GDM1 (cell line): ENCODE results near the gene PCDHA7.
"Not testable (repeated sequence)": the region's sequence is repeated elsewhere in the genome, so short reads cannot be mapped to it uniquely, and the experiment has no call there.

Experiments used
- DNase-seq: peaks from one replicate; lab custom pipeline; 2025; lab: John Stamatoyannopoulos, UW

PCDHA7 gene

DNA sequence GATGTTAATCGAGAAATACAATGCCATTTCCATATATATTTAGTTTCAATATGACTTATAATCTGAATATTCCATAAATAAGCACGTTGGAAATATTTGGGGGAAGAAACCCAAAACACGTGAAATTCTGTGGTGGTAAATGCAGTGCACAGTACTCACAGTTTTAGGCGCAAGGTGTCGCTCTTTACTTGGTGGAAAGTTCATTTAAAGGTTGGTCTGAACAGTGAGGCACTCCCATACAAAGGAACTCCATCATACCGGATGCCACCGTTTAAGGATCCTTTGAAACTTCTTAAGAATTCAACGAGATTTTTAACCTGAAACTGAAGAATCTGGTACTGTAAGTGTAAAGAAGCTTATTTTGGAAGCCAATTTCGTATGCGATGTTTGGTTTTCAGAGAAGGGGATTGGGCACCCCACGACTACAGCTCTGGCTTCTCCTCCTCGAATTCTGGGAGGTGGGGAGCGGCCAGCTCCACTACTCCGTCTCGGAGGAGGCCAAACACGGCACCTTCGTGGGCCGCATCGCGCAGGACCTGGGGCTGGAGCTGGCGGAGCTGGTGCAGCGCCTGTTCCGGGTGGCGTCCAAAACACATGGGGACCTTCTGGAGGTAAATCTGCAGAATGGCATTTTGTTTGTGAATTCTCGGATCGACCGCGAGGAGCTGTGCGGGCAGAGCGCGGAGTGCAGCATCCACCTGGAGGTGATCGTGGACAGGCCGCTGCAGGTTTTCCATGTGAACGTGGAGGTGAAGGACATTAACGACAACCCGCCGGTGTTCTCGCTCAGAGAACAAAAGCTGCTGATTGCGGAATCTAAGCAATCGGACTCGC lies 34.9 kb downstream of the PCDHA7 start, which contains the start of gene PCDHA11:
Gene PCDHA11 (plus strand): TSS at position 237 of the 834 bp plus-strand sequence. CDS start 147 bp downstream, at position 384.
- no peak for DNase-seq

DNA sequence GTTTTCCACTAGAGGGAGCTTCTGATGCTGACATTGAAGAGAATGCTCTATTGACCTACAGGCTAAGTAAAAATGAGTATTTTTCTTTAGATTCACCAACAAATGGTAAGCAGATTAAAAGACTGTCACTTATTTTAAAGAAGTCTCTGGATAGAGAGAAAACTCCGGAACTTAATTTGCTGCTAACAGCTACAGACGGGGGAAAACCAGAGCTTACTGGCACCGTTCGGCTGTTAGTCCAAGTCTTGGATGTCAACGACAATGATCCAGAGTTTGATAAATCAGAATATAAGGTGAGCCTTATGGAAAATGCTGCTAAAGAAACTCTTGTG lies 35.5 kb downstream of the PCDHA7 start:
- no peak for DNase-seq

DNA sequence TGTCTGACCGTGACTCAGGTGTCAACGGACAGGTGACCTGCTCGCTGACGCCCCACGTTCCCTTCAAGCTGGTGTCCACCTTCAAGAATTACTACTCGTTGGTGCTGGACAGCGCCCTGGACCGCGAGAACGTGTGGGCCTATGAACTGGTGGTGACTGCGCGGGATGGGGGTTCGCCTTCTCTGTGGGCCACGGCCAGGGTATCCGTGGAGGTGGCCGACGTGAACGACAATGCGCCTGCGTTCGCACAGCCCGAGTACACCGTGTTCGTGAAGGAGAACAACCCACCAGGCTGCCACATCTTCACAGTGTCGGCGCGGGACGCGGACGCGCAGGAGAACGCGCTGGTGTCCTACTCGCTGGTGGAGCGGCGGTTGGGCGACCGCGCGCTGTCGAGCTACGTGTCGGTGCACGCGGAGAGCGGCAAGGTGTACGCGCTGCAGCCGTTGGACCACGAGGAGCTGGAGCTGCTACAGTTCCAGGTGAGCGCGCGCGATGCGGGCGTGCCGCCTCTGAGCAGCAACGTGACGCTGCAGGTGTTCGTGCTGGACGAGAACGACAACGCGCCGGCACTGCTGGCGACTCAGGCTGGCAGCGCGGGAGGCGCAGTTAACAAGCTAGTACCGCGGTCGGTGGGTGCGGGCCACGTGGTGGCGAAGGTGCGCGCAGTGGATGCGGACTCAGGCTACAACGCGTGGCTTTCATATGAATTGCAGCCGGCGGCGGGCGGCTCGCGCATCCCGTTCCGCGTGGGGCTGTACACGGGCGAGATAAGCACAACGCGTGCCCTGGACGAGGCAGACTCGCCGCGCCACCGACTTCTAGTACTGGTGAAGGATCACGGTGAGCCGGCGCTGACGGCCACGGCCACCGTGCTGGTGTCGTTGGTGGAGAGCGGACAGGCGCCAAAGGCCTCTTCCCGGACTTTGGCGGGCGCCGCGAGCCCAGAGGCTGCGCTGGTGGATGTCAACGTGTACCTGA lies 36.4 kb downstream of the PCDHA7 start:
- DNase-seq: no peak

DNA sequence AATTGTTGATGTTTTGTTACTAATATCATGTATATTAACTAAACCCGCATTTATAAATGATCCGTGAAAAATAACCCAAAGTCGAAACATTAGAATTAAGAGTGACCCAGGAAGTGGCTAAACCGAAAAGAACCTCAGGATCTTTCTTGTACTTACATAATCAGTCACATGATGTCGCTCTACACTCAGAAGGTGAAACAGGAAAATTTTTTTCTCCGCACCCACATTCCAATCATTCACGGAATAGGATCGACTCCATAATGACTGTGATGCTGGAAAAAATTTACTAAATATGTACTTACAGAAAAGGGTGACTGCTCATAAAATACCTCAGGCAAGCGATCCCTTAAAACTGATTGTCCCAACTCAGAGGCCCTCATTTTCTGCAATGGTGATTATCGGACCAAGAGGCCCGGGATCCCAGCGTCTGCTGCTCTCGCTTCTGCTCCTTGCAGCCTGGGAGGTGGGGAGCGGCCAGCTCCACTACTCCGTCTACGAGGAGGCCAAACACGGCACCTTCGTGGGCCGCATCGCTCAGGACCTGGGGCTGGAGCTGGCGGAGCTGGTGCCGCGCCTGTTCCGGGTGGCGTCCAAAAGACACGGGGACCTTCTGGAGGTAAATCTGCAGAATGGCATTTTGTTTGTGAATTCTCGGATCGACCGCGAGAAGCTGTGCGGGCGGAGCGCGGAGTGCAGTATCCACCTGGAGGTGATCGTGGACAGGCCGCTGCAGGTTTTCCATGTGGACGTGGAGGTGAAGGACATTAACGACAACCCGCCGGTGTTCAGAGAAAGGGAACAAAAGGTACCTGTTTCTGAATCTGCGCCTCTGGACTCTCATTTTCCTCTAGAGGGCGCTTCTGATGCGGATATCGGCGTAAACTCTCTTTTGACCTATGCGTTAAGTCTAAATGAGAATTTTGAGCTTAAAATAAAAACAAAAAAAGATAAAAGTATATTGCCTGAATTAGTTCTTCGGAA lies 41.3 kb downstream of the PCDHA7 start, which contains the start of gene PCDHA12:
Gene PCDHA12 (plus strand): TSS at position 224 of the 981 bp plus-strand sequence. CDS start 165 bp downstream, at position 389.
- DNase-seq: no peak

DNA sequence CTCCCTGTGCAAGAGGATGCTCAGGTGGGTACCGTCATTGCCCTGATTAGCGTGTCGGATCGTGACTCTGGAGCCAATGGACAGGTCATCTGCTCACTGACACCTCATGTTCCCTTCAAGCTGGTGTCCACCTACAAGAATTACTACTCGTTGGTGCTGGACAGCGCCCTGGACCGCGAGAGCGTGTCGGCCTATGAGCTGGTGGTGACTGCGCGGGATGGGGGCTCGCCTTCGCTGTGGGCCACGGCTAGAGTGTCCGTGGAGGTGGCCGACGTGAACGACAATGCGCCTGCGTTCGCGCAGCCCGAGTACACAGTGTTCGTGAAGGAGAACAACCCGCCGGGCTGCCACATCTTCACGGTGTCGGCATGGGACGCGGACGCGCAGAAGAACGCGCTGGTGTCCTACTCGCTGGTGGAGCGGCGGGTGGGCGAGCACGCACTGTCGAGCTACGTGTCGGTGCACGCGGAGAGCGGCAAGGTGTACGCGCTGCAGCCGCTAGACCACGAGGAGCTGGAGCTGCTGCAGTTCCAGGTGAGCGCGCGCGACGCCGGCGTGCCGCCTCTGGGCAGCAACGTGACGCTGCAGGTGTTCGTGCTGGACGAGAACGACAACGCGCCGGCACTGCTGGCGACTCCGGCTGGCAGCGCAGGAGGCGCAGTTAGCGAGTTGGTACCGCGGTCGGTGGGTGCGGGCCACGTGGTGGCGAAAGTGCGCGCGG lies 42.6 kb downstream of the PCDHA7 start:
- DNase-seq: not testable (repeated sequence)

DNA sequence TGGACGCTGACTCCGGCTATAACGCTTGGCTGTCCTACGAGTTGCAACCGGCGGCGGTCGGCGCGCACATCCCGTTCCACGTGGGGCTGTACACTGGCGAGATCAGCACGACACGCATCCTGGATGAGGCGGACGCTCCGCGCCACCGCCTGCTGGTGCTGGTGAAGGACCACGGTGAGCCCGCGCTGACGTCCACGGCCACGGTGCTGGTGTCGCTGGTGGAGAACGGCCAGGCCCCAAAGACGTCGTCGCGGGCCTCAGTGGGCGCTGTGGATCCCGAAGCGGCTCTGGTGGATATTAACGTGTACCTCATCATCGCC lies 43.2 kb downstream of the PCDHA7 start:
- no peak for DNase-seq

DNA sequence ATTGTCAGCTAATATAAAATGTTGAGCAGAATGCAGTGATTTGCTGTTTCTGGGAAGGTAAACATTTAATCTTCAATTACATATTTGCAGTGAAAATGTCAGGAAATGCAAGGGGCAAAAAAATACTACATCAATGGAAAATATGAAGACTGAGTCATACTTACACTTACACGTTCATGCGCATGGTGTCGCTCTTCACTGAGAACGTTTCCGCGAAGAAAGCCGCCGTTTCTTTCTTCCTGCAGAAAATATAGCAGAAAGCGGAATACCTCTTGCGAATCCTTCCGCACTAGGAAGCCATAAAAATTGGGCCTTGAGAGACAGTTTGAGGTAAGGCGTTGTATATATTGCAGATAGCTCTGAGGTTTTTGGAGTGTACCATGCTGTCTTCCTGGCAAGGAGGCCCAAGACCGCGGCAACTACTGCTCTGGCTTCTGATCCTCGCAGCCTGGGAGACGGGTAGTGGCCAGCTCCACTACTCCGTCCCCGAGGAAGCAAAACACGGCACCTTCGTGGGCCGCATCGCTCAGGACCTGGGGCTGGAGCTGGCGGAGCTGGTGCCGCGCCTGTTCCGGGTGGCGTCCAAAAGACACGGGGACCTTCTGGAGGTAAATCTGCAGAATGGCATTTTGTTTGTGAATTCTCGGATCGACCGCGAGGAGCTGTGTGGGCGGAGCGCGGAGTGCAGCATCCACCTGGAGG lies 48.0 kb downstream of the PCDHA7 start, which contains the start of gene PCDHA13:
Gene PCDHA13 (plus strand): TSS at position 236 of the 702 bp plus-strand sequence. CDS start 145 bp downstream, at position 381.
- DNase-seq: no peak

DNA sequence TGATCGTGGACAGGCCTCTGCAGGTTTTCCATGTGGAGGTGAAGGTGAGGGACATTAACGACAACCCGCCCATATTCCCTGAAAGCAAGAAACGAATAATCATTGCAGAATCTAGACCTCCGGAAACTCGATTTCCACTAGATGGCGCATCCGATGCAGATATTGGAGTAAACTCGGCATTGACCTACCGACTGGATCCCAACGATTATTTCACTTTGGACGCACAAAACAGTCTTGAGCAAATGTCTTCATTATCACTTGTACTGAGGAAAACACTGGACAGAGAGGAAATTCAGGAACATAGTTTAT lies 48.5 kb downstream of the PCDHA7 start:
- DNase-seq: no peak

DNA sequence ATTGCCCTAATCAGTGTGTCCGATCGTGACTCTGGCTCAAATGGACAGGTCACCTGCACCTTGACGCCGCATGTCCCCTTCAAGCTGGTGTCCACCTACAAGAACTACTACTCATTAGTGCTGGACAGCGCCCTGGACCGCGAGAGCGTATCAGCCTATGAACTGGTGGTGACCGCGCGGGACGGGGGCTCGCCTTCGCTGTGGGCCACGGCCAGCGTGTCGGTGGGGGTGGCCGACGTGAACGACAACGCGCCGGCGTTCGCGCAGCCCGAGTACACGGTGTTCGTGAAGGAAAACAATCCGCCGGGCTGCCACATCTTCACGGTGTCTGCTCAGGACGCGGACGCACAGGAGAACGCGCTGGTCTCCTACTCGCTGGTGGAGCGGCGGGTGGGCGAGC lies 49.3 kb downstream of the PCDHA7 start:
- no peak for DNase-seq

DNA sequence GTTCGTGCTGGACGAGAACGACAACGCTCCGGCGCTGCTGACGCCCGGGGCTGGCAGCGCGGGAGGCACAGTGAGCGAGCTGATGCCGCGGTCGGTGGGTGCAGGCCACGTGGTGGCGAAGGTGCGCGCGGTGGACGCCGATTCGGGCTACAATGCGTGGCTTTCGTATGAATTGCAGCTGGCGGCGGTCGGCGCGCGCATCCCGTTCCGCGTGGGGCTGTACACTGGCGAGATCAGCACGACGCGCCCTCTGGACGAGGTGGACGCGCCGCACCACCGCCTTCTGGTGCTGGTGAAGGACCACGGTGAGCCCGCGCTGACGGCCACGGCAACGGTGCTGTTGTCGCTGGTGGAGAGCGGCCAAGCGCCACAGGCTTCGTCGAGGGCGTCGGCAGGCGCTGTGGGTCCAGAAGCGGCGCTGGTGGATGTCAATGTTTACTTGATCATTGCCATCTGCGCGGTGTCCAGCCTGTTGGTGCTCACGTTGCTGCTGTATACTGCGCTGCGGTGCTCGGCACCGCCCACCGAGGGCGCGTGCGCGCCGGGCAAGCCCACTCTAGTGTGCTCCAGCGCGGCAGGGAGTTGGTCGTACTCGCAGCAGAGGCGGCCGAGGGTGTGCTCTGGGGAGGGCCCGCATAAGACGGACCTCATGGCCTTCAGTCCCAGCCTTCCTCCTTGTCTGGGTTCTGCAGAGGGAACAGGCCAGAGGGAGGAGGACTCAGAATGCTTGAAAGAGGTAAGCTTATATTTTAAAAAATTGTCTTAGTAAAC lies 50.0 kb downstream of the PCDHA7 start:
- no peak for DNase-seq
